ENCODE results near the gene MANSC1. TPM values are rescaled to one million over a fixed set of nuclear protein-coding genes. Genes with fewer than 3 reads are reported as not detected.

MANSC1 gene
- total RNA-seq, 4 donors from 2014 or later, result 11.0 to 31.2 (median 22.1) TPM

DNA sequence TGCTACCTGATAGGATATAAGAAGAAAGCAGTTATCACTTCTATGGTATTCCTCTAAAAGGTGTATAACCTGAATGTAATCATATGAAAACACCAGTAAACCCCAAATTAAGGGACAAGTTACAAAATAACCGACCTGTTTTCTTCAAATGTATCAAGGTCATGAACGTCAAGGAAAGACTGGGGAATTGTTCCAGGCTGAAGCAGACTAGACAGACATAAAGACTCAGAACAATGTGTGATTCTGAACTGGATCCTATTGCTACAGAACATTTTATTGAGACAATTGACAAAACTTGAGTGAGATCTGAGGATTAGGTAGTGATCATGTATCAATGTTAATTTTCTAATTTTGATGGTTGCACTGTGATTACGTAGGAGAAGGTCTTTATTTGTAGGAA, 67.8 kb downstream of the MANSC1 start:
- Histone ChIP-seq H3K4me1 (no peaks in the 10 kb centered on the region), H3K27ac (no peak overlapping the region), H3K9me3 (peaks cover 0 to 3% (median 0%) of the 10 kb centered on the region in 3 donors), H3K4me3 (no peak overlapping the region), H3K27me3 (no peaks in the 10 kb centered on the region), H3K36me3 (no peaks in the 10 kb centered on the region)
- TF ChIP-seq EP300 (IDR thresholded peaks at IDR 0.05) (no peak), POLR2AphosphoS5 (IDR thresholded peaks at IDR 0.05) (no peak)
- TF ChIP-seq, protein P1, sequence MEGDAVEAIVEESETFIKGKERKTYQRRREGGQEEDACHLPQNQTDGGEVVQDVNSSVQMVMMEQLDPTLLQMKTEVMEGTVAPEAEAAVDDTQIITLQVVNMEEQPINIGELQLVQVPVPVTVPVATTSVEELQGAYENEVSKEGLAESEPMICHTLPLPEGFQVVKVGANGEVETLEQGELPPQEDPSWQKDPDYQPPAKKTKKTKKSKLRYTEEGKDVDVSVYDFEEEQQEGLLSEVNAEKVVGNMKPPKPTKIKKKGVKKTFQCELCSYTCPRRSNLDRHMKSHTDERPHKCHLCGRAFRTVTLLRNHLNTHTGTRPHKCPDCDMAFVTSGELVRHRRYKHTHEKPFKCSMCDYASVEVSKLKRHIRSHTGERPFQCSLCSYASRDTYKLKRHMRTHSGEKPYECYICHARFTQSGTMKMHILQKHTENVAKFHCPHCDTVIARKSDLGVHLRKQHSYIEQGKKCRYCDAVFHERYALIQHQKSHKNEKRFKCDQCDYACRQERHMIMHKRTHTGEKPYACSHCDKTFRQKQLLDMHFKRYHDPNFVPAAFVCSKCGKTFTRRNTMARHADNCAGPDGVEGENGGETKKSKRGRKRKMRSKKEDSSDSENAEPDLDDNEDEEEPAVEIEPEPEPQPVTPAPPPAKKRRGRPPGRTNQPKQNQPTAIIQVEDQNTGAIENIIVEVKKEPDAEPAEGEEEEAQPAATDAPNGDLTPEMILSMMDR (IDR thresholded peaks at IDR 0.05), result no peak
- 81 to 86% methylated on average over 2 to 3 of the region's 3 CpGs for WGBS, 2 donors (ENCODE audit: low coverage in 1 of 2)
- ATAC-seq, result no peak

DNA sequence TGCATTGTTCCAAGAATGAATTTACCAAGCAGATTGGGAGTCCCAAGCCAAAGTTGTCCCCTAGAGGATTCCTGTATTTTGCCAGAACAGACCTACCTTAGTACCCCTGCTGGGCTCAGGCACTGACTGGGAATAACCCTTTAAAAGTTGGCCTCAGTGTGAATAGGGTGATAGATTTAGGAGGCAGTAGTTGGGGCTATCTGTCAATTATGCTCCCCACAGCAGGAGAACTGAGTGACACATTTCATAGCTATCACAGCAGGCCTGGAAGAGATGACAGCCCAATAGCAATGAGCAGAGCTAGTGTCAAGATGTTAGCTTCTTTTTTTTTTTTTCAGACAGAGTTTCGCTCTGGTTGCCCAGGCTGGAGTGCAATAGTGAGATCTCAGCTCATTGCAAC, 68.9 kb downstream of the MANSC1 start:
- ATAC-seq, result no peak
- 100% methylated on average over 1 of the region's 1 CpG for WGBS, 2 donors (ENCODE audit: low coverage in 1 of 2)
- H3K4me1 ChIP-seq, result no peaks in the 10 kb centered on the region
- no peak overlapping the region for H3K4me3 ChIP-seq
- H3K27me3 ChIP-seq, result no peaks in the 10 kb centered on the region
- no peak overlapping the region for H3K27ac ChIP-seq
- no peaks in the 10 kb centered on the region for H3K36me3 ChIP-seq
- peaks cover 0 to 8% (median 0%) of the 10 kb centered on the region in 3 donors for H3K9me3 ChIP-seq
- TF ChIP-seq POLR2AphosphoS5 (IDR thresholded peaks at IDR 0.05) (no peak), EP300 (IDR thresholded peaks at IDR 0.05) (no peak), POLR2A (IDR thresholded peaks at IDR 0.05) (no peak)
- TF ChIP-seq, protein P1 (IDR thresholded peaks at IDR 0.05), result no peak

DNA sequence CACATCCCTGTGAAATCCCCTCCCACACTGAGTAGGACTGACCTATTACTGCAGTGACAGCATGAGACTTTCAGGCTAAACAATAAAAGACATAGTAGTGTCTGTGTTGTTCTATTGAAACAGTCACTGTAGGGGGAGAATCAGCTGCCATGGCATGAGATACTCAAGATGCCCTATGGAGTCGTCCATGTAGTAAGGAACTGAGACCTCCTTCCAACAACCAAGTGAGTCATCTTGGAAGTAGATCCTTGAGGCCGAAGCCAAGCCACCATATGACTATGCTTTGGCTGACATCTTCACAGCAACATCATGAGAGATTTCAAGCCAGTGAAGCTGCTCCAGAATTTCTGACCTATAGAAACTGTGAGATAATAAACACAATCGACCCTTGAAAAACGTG, 71.1 kb downstream of the MANSC1 start:
- H3K4me3 ChIP-seq, result no peak overlapping the region
- H3K4me1 ChIP-seq, result no peaks in the 10 kb centered on the region
- 40 to 45% methylated on average over 3 to 4 of the region's 4 CpGs for WGBS, 2 donors (ENCODE audit: low coverage in 1 of 2)
- H3K36me3 ChIP-seq, result no peaks in the 10 kb centered on the region
- no peak for TF ChIP-seq POLR2AphosphoS5 (IDR thresholded peaks at IDR 0.05)
- no peak for TF ChIP-seq POLR2A (IDR thresholded peaks at IDR 0.05)
- TF ChIP-seq EP300 (IDR thresholded peaks at IDR 0.05), result no peak
- TF ChIP-seq, protein P1 (IDR thresholded peaks at IDR 0.05), result no peak
- no peaks in the 10 kb centered on the region for H3K27me3 ChIP-seq
- no peak for ATAC-seq
- H3K27ac ChIP-seq, result no peak overlapping the region
- peaks cover 0 to 8% (median 0%) of the 10 kb centered on the region in 3 donors for H3K9me3 ChIP-seq

Small RNA genes lying within 50 kb of the gene (small RNA-seq; reads per million reads assigned to genes)
- 0 reads per million in 4 donors for gene RNU6-318P

Other genes starting within 250 kb of the MANSC1 start
- gene LRP6, start 83.2 kb downstream of the MANSC1 start, total RNA-seq, result 10 to 100 TPM; 34.5 to 58.5 (median 42.6) TPM
- 10 to 100 TPM; 10.5 to 29.1 (median 19.0) TPM for gene BORCS5, start 6.8 kb upstream of the MANSC1 start, total RNA-seq
- 10 to 100 TPM; 14.7 to 20.1 (median 17.1) TPM for gene DUSP16, start 212.6 kb upstream of the MANSC1 start, total RNA-seq

Data from gastroesophageal sphincter (tissue), 4 donors.